ENCODE data around the gene FASLG. TPM values are rescaled to one million over a fixed set of nuclear protein-coding genes. Genes with fewer than 3 reads are reported as not detected.

FASLG gene
- total RNA-seq, 1 experiment from 2014 or later: not detected

GRCh38 chr1:172704420-172705210 is 45.7 kb downstream of the FASLG start:
- TF ChIP-seq CTCF (conservative IDR thresholded peaks at IDR 0.05; ENCODE audit: low read depth, low read length) (no peak), EZH2 (IDR thresholded peaks at IDR 0.05; ENCODE audit: borderline replicate concordance, low read depth, low read length, poor library complexity, severe bottlenecking) (no peak)
- no peak for DNase-seq (ENCODE audit: low spot score)
- Histone ChIP-seq H3K4me1 (ENCODE audit: insufficient read depth, low read length, poor library complexity, severe bottlenecking) (no peaks in the 10 kb centered on the region), H3K27ac (ENCODE audit: low read depth, low read length, poor library complexity, severe bottlenecking) (no peak overlapping the region), H3K36me3 (ENCODE audit: insufficient read depth, low read length, poor library complexity, severe bottlenecking) (no peaks in the 10 kb centered on the region), H3K27me3 (replicated peaks; ENCODE audit: insufficient read depth, low read depth, low read length, poor library complexity) (no peaks in the 10 kb centered on the region), H3K4me3 (ENCODE audit: low read depth, low read length, poor library complexity, severe bottlenecking) (no peak overlapping the region), H3K9me3 (ENCODE audit: low read depth, low read length, poor library complexity, severe bottlenecking) (no peaks in the 10 kb centered on the region)
- POLR2A ChIA-PET (ENCODE audit: low non-redundant PET): no interaction called here
- intact Hi-C loops (cut with micrococcal nuclease; ENCODE audit: unreplicated experiment): no loop called here
- CTCF ChIA-PET: no interaction called here
- BruUV-seq (replicated peaks): no TSS peak

- no peaks in the 10 kb centered on the region for H3K27me3 ChIP-seq (replicated peaks; ENCODE audit: insufficient read depth, low read depth, low read length, poor library complexity)
- ChIA-PET POLR2A (ENCODE audit: low non-redundant PET) (no interaction called here), CTCF (no interaction called here)
- no peak overlapping the region for H3K4me3 ChIP-seq (ENCODE audit: low read depth, low read length, poor library complexity, severe bottlenecking)
- H3K36me3 ChIP-seq (ENCODE audit: insufficient read depth, low read length, poor library complexity, severe bottlenecking): no peaks in the 10 kb centered on the region
- TF ChIP-seq CTCF (conservative IDR thresholded peaks at IDR 0.05; ENCODE audit: low read depth, low read length) (no peak), EZH2 (IDR thresholded peaks at IDR 0.05; ENCODE audit: borderline replicate concordance, low read depth, low read length, poor library complexity, severe bottlenecking) (no peak)
- no peak for DNase-seq (ENCODE audit: low spot score)
- no peaks in the 10 kb centered on the region for H3K9me3 ChIP-seq (ENCODE audit: low read depth, low read length, poor library complexity, severe bottlenecking)
- intact Hi-C loops (cut with micrococcal nuclease; ENCODE audit: unreplicated experiment): no loop called here
- no TSS peak for BruUV-seq (replicated peaks)
- no peaks in the 10 kb centered on the region for H3K4me1 ChIP-seq (ENCODE audit: insufficient read depth, low read length, poor library complexity, severe bottlenecking)
- H3K27ac ChIP-seq (ENCODE audit: low read depth, low read length, poor library complexity, severe bottlenecking): no peak overlapping the region
Measured at GRCh38 chr1:172708452-172708851, 49.5 kb downstream of the FASLG start.

- DNase-seq (ENCODE audit: low spot score): peak; percentile 17
- BruUV-seq (replicated peaks): no TSS peak
- TF ChIP-seq EZH2 (IDR thresholded peaks at IDR 0.05; ENCODE audit: borderline replicate concordance, low read depth, low read length, poor library complexity, severe bottlenecking) (no peak), CTCF (conservative IDR thresholded peaks at IDR 0.05; ENCODE audit: low read depth, low read length) (no peak)
- Histone ChIP-seq H3K4me1 (ENCODE audit: insufficient read depth, low read length, poor library complexity, severe bottlenecking) (no peaks in the 10 kb centered on the region), H3K9me3 (ENCODE audit: low read depth, low read length, poor library complexity, severe bottlenecking) (no peaks in the 10 kb centered on the region), H3K36me3 (ENCODE audit: insufficient read depth, low read length, poor library complexity, severe bottlenecking) (no peaks in the 10 kb centered on the region), H3K27ac (ENCODE audit: low read depth, low read length, poor library complexity, severe bottlenecking) (no peak overlapping the region), H3K4me3 (ENCODE audit: low read depth, low read length, poor library complexity, severe bottlenecking) (no peak overlapping the region), H3K27me3 (replicated peaks; ENCODE audit: insufficient read depth, low read depth, low read length, poor library complexity) (no peaks in the 10 kb centered on the region)
- ChIA-PET POLR2A (ENCODE audit: low non-redundant PET) (no interaction called here), CTCF (no interaction called here)
- intact Hi-C loops (cut with micrococcal nuclease; ENCODE audit: unreplicated experiment): loop anchor here (10.0 kb wide), 2 partner anchors 177 to 707 kb away; partner anchors contain the start of gene SUCO
Measured at GRCh38 chr1:172711558-172711957, 52.7 kb downstream of the FASLG start.
